HK-2 (cell line): ENCODE measurements around the gene ZFYVE28.
"Not testable (repeated sequence)": the region's sequence is repeated elsewhere in the genome, so short reads cannot be mapped to it uniquely, and the experiment has no call there.

ENCODE experiments used
- DNase-seq: peaks from one replicate; pipeline ENCODE4 v3.0.0-alpha.2; 2018; ENCODE audit not compliant: unreplicated experiment

ZFYVE28 gene

DNA sequence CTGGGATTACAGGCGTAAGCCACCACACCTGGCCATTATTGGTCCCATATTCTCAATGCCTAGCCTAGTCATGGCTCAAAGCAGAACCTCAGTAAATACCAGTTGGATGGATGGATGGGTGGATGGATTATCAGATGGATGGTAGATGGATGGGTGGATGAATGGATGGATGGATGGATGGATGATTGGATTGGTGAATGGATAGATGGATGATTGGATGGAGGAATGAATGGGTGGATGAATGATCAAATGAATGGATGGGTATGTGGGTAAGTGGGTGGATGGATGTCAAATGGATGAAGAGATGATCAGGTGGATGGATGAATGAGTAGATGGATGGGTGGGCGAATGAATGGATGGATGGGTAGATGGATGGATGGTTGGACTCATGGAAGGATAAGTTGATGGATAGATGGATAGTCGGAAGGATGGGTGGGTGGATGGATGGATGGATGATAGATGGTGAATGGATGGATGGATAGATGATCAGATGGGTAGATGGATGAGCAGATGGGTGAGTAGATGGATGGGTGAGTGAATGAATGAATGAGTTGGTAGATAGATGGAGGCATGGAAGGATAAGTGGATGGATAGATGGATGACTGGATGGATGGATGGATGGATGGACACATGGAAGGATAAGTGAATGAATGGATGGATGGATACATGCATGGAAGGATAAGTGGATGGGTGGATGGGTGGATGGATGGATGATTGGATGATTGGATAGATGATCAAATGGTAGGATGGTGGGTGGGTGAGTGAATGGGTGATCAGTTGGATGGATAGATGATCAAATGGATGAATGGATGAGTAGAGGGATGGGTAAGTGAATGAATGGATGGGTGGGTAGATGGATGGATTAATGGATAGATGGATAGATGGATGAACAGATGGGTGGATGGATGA, 28.5 kb upstream of the ZFYVE28 start:
- DNase-seq, result no peak

DNA sequence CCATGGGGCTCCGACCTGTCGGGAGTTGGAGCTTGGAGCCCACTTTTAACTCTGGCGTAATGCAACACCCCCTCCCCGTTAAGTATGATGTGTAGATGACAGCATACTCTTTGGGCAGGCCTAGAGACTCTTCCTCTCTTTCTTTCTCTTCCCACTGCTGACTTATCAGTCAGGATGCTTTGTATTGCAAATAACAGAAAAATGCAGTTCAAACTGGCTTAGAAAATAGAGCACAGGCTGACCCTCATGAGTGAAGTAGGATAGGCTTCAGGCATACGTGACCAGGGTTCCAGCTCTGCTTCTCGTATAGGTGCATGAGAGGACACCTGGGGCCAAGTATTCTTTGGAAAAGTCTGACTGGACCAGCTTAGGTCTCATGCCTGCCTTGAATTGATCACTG, 27.1 kb upstream of the ZFYVE28 start:
- DNase-seq, result no peak

DNA sequence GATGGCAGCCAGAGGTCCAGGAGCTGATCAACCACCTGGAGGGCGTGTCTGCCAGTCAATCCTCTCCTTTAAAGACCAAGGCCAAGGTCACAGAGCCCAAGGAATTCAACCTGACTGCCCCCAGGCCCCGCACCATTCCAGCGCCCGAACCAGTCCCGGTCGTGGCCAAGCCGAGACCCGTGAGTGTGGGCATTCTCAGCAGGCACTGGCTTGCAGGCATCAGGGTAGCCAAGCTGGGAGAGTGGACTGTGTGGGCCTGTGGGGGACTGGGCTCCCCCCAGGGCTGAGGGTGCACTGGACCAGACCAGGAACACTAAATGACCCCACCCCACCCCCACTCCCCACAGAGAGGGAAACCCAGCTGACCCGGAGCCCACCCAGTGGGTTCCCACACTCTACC, 26.7 kb upstream of the ZFYVE28 start:
- DNase-seq, result no peak

DNA sequence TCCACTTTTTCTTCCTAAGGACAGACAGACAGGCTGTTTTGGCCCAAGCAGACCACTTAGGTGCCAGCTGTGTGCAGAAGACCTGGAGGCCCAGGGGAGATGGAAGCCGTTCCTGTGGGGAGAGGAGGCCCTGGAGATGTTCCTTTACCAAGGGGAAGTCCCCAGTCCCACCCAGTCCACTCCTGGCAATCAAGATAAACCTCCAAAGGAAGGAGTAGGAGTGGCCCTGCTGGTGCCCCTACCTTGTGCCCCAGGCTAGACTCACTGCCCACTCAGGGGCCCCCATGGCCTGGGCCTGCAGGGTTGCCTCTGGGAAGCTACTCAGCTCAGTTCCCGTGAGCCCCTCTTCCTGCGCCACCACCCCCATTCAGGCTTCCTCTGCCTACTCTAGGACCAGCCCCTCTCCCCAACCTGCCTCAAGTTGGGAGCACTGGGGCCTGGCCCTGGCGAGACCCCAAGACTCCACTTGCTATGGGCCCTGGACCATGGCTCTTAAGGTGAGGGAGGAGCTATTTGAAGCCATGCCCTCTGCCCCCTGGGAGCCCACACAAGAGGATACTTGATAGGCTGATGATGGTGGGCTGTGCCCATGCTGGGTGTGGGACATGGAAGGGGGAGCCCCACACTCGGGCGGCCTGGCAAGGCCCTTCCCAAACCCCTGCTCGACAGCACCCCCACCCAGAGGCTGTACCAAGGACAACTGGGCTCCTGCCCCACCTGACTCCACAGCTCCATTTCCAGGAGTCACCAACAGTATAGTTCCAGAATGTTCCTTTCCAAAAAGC, 25.7 kb upstream of the ZFYVE28 start:
- DNase-seq, result no peak

DNA sequence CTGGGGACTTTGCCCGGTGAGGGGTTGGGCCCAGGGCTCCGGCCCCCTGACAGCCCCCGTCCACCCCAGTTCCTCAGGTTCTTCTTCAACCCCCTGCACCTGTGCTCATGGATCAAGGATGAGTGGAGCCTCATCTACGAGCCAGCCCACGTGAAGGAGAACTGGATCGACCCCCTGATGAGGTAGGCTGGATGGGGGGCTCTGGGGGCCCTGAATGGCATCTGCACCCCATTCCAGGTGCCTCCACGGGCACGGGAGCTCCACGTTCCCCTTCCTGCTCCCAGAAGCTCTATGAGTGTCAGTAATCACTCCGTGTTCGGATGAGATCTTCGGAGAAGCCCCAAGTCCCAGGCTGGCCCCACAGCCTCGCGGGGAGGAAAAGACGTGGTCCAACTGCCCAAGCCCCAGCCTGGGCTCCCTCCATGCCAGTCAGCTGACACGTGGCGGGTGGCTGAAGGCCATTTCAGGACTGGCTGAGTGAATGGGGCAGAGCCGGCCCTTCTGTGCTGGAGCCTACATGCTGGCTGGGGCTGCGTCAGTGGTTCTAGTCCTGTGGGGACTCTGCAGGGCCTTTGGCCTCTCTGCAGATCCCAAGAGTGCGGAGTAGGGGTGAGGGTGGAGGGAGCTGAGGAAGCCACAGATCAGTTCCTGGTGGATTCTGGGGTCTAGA, 24.8 kb upstream of the ZFYVE28 start:
- no peak for DNase-seq

DNA sequence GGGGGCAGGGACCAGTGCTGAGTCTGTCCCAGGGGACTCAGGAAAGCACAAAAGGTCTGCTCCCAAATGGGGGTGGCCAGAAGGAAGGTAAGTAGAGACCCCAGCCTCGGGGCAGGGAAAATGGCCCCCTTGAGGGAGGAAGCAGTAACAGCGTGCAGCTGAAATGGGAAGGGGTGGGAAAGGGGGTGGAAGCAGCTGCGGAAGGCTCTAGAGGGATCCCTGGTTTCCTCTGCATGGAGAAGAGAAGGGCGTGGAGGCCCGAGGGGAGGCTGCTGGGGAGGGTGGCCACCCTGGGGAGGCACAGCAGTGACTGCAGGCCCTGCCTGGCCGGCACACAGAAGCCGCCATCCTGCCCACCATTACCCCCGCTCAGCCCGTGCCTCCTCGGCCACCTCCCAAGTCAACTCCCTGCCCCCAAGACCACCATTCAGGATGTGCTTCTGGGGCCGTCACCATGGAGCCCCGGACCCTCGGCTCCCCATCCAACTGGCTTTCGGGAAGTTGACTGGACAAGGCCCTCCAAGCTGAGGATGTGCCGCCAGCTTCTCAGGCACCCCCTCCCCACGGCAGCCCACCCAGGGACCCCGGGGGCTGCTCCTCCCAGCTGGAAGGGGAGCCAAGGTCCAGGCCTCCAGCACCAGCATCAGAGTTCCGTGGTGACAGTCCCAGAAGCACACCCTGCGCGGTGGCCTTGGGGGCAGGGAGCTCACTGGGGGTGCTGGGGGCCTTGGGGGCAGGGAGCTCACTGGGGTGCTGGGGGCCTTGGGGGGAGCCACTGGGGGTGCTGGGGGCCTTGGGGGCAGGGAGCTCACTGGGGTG, 23.9 kb upstream of the ZFYVE28 start:
- DNase-seq, result no peak

DNA sequence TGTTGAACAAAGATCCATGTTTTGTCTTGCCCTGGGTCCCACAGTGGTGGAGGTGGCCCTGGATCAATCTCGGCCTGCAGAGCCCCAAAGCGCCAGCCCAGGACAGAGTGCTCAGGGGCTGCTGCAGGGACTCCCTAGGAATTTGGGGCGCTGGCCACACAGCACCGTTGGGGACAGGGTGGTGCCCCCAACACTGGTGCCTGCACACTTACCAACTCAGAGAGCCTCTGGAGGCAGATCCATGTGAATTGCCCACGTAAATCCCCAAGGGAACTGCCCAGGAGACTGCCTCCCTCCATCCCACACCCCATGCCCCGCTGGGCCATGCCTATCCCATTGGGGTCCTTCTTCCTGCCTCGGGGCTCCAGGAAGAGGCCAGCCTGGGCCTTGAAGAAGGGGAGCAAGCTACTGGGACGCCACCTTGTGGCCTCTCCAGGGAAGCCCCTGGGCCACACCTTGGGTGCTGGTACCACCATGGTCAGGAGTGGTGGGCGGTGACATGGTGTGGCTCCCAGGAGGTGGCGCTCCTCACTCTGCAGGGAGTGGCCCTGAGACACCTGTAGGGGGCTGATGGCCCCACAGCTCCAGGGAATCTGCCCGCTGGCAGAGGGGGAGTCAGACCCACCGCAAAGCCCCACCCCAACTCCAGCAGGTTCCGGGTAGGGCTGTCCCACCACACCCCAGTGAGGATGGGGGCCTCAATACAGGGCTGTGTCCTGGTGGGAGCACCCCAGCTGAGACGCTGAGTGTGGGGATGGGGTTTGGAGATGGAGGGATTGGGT, 23.1 kb upstream of the ZFYVE28 start:
- DNase-seq, result peak; percentile 69

DNA sequence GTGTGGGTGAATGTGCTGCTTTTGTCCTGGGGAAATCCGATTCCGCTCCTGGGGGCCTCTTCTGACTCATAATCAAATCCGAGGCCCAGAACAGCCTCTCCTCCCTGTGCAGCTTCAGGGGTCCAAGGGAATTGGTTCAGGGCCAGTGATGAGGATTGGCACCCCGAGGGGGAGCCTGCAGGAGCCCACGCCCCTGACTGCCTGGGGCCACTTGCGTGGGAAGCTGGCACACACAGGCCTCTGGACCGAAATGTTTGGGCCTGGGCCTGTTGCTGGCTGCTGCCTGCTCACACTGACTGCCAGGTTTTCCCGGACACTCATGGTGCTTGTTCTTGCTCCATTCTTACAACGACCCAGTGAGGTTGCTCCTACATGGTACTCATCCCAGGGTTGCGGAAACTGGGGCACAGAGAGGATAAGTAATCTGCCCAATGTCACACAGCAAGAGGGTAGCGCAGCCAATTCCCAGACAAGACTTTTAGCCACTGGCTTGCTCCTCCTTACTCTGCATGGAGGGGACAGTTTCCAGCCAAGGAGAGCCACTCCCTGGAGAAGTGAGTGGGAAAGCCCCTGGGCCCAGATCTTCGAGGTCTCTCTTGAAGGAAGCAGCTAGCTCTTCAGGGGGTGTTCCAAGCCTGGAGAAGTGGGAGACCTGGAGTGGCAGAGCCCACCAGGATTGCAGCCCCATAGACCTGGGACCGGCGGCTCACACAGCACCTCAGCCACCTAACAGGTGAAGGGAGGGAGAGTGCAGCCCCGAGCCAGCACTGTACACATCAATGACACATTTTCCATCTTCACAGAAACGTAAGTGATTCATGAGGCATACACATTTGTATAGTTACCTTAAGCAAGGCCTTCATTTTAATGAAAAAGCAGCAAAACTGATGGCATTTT, 20.6 kb upstream of the ZFYVE28 start:
- DNase-seq, result no peak

DNA sequence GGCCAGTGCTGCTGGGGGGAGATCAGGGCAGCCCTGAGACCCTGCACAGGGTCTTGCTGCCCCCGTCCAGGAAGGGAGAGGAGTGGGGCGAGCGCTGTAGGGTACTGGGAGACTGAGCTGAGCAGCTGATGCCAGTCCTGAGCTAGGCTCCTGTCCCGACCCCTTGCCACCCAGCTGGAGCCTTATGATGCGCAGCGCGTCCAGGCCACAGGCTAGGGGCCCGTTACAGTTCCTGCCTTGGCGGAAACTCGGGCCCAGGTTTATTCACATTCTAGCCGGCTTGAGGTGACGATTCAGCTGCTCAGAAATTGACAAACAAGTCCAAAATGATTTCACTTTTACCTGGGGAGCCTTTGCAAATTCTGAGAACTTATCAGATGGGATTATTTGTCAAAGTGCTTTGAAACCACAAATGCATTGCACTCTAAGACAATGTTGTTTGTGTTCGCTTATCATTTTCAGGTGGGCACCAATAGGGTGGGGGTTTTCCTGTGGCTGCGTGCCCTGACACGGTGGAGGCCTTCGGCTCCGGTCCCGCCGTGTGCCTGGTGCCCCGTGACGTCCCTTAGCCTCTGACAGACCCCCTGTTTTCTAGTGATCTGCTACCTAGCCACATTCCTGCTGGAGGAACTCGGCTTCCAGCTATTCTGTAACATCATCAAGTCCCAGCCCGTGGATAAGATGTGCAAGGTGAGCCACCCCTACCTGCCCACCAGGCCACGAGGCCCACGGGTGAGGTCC, 19.2 kb upstream of the ZFYVE28 start:
- no peak for DNase-seq

DNA sequence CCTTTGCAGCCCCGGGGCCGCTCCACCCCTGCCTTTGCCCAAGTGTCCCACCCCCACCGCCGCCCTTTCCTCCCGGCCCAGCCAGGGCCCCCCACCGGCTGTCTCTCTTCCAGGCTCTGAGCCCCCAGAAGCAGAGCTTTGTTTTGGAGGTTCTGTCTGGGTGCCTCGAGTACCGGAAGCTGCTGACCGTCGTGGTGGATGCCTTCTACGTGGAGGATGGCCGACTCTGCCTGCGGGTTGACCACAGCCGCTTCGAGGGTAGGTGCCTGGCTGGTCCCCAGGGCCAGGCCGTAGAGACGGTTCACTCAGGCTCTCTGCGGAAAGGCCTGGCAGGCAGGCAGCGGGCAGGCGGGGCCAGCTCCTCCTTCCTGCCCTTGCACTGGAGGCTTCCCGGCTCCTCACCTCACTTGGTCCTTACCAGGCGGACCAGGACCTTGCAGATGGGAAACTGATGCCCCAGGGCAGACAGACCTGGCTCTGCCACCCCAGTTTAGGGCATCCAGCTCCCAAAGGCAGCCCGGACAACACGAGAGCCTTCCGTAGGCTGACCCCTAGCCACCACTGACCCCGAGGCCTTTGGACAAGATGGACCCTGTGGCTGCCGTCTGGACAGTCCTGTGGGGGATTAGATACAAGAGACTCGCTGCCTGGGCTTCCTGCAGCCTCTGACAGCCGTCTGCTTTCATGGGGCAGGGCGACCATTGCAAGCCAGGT, 18.5 kb upstream of the ZFYVE28 start:
- DNase-seq, result no peak

DNA sequence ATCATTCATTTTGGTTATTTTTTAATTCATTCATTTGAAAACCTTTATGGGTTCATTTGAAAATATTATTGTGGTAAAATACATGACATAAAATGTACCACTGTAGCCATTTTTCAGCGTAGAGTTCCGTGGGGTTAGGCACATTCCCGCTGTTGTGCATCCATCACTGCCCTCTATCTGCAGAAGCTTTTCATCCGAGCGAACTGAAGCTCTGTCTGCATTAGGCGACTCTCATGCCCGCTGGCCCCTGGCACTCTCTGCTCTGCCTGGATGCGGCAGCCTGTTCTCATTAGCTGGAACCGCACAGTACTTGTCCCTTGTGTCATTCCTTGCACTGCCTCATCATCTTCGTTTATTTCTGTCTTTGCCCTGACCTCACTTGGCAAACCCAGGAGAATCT, 17.9 kb upstream of the ZFYVE28 start:
- no peak for DNase-seq

DNA sequence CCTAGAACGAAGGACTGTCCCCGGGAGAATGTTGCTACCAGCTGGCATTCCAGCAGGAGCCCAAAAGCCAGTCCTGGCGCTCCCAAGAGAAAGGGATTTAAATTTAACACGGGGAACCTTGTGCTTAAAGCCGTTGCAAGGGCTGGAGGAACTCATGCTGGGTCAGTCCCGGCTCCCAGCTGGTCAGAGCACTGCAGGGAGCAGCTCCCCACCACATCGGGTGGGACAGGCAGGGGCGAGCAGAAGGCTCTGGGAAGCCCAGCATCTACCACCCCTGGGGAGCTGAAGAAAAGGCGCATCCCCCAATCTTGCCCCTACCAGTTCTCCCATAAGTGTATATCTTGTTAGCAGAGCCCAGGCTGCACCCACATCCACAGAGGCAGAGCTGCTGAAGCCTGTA, 16.0 kb upstream of the ZFYVE28 start:
- no peak for DNase-seq

DNA sequence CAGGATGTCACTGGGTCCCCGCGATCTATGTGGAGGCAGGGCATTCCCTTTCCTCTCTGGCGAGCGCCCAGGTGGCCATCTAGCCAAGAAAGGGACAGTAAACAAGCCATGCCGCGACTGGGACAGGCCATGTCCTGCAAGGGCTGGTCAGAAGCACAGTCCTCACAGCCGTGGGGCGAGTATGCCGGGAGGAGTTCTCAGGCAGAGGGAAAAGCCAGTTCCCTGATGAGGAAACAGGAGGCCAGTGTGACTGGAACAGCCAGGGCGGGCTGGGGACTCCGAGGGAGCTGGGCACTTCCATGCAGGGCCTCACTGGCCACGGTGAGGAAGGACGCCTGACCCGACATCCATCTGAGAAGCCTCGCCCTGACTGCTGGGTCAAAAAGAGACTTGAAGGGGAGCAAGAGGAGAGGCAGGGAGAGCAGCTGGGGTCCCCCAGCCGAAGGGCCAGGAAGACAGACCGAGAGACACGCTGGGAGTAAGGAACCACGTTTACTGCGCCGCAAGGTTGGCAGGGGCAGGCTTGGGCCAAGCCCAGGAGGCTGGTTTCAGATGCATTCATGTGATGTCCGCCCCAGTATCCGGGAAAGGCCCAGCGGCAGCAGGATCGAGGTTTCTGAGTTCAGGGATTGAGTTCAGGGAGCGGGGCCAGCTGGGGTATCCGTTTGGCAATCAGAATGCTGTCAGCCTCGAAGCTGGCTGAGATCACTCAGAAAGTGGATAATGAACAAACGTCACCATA, 15.3 kb upstream of the ZFYVE28 start:
- no peak for DNase-seq

DNA sequence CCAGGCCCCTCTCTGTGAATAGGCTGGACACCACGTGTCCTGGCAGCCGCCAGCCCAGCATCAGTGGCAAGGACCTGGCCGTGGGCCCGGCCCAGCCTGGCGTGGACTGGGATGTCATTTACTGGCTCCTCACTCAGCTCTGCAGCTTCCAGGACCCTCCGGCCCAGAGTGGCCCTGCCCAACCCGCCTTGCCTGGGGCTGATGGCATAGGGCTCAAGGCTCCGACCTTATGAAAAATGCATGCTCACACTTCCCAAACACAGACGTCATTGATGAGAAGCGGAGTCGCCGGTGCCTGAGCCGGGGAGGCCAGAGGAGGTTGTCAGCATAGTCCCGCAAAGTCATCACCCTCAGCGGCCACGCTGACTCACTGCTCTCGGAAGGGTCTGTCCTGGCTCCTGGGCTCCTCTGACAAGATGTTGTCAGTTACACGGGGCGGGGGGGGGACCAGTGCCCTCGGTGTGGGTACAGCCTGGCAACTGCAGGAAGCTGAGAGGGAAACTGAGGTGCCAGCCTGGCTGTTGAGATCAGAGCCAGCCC, 14.6 kb upstream of the ZFYVE28 start:
- DNase-seq, result peak; percentile 83

DNA sequence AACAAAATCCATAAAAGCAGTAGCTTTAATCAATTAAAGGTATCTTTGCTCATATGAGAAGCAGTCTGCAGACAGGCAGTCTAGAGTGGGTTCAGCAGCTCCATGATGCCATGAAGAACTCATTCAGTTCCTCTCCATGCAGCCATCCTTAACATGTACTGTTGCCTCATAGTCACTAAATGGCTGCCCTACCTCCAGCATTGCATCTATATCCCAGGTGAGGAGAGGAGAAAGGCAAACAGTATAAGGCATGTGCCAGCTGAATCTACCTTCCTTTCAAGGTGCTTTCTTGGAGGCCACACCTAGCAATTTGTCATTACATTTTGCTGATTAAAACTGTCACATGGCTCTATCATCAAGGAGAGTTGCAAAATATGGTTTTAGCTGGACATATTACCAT, 13.6 kb upstream of the ZFYVE28 start:
- no peak for DNase-seq

DNA sequence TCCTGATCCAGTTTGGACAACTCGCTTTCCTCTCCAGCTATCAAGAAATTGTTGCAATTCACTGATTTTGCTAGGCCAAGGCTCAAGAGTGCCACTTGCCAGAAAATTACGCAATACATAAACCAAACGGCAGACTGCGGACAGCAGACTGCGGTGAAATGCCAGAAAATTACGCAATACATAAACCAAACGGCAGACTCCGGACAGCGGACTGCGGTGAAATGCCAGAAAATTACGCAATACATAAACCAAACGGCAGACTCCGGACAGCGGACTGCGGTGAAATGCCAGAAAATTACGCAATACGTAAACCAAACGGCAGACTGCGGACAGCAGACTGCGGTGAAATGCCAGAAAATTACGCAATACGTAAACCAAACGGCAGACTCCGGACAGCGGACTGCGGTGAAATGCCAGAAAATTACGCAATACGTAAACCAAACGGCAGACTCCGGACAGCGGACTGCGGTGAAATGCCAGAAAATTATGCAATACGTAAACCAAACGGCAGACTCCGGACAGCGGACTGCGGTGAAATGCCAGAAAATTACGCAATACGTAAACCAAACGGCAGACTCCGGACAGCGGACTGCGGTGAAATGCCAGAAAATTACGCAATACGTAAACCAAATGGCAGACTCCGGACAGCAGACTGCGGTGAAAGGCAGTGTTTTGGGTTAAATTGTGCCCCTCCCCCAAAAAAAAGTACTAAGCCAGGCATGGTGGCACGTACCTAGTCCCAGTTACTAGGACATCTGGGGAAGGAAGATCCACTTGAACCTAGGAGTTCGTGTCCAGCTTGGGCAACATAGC, 11.7 kb upstream of the ZFYVE28 start:
- not testable (repeated sequence) for DNase-seq
